AG04450 (cell line): ENCODE measurements around the gene CDK6. TPM values are rescaled to one million over a fixed set of nuclear protein-coding genes. Genes with fewer than 3 reads are reported as not detected.

Experiments
- CTCF ChIA-PET: fragments of 300-600, 350-600 bp; formaldehyde crosslinking; extraction: SDS; loops from one replicate; lab custom pipeline; 2022; ENCODE audit warnings: antibody characterized with exemption, inconsistent platforms; lab: Charles Lee
- POLR2A ChIA-PET: fragments of 350-600 bp; formaldehyde crosslinking; extraction: SDS; loops from one replicate; lab custom pipeline; 2021; ENCODE audit warnings: antibody characterized with exemption, inconsistent platforms; lab: Yijun Ruan, JAX
- DNase-seq: peaks from one replicate; pipeline ENCODE4 v3.0.0-alpha.2; 2011; ENCODE audit warnings: low read depth, low spot score
- H3K27ac ChIP-seq: one replicate; pipeline ENCODE4 v1.5.1; 2012; ENCODE audit warnings: low read depth, low read length, control low read depth
- H3K27me3 ChIP-seq: one replicate; pipeline ENCODE4 v1.6.0; 2012; ENCODE audit warnings: low read length; ENCODE audit not compliant: control insufficient read depth, insufficient read depth
- H3K4me3 ChIP-seq: 2 replicates; pipeline ENCODE4 v1.5.1; 2011; ENCODE audit warnings: mild to moderate bottlenecking, low read depth, low read length, control low read depth
- H3K9me3 ChIP-seq: 2 replicates; pipeline ENCODE4 v1.5.1; 2012; ENCODE audit warnings: low read length; ENCODE audit not compliant: control insufficient read depth, insufficient read depth
- CTCF ChIP-seq: IDR thresholded peaks from 2 replicates; pipeline ENCODE4 v1.5.1; 2011; ENCODE audit warnings: low read depth, low read length, control low read depth, inconsistent platforms
- polyA plus RNA-seq: library from polyadenylated mRNA; depleted of rRNA; stranded (reverse); fragments of >200 nt; gene quantifications from 2 replicates; pipeline ENCODE4 v1.2.3, GENCODE V29; 2011

Gene CDK6
- polyA plus RNA-seq, 1 experiment, result 40.6 TPM

DNA sequence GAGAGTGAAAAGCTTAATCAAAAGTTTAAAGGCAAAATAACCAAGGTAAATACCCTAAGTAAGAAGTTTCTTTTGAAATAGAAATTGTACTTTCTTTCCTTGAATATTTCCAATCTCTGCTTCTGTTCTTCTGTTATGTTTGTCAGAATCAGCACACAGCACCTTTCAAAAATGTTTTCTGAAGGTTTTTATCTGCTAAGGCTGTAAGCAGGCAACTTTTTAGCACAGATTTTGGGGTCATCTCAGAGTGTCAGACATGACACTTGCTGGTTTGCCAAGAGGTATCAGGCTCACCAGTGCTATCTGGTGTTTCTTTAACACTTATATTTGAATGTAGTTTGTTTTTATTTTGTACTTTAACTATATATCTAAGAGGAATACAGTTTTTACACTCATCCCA is 94.2 kb downstream of the CDK6 start:
- no peak overlapping the region for H3K4me3 ChIP-seq
- CTCF ChIA-PET, result interaction anchor here (1.0 kb wide), 1 partner anchor 25 kb away, joined by 3 read pairs; no protein-coding TSS in a partner anchor
- no peak overlapping the region for H3K27ac ChIP-seq
- TF ChIP-seq CTCF, result no peak
- POLR2A ChIA-PET, result no interaction called here
- H3K27me3 ChIP-seq, result no peaks in the 10 kb centered on the region
- no peaks in the 10 kb centered on the region for H3K9me3 ChIP-seq
- DNase-seq, result no peak

DNA sequence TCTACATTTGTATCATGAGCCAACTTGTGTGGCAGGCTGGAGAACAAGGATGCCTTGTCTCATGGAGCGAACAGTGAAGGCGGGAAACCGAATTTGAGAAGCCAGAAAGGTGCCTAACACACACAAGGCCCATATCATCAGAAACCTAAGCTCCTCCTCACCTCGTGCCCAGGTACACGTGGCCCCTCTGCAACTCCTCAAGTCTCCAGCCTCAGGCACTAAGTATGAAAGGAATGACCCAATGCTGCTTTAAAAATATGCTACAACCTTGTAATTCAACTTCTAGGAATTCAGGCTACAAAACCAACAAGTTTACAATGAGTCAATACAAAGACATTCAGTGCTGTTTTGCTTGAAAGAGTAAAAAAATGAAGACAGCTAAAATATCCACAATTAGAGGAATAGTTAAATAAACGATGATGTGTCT is 95.7 kb downstream of the CDK6 start:
- DNase-seq, result peak; percentile 71
- H3K9me3 ChIP-seq, result no peaks in the 10 kb centered on the region
- ChIA-PET CTCF (interaction anchor here (1.3 kb wide), 1 partner anchor 92 kb away, joined by 7 read pairs; no protein-coding TSS in a partner anchor), POLR2A (interaction anchor here (0.7 to 1.0 kb wide), 4 partner anchors 9 to 91 kb away, joined by 3 to 8 read pairs (median 4); no protein-coding TSS in a partner anchor)
- no peaks in the 10 kb centered on the region for H3K27me3 ChIP-seq
- H3K27ac ChIP-seq, result peak overlapping the region; percentile 87
- no peak for TF ChIP-seq CTCF
- no peak overlapping the region for H3K4me3 ChIP-seq

- ChIA-PET CTCF (no interaction called here), POLR2A (interaction anchor here (0.7 to 1.0 kb wide), 3 partner anchors 9 to 92 kb away, joined by 4 to 8 read pairs (median 4); no protein-coding TSS in a partner anchor)
- Histone ChIP-seq H3K27me3 (no peaks in the 10 kb centered on the region), H3K9me3 (no peaks in the 10 kb centered on the region), H3K4me3 (no peak overlapping the region), H3K27ac (peak overlapping the region; percentile 87)
- DNase-seq, result no peak
- no peak for TF ChIP-seq CTCF
Observed at GRCh38 chr7:92740134-92740533, 96.2 kb downstream of the CDK6 start.

- no peaks in the 10 kb centered on the region for H3K27me3 ChIP-seq
- CTCF ChIA-PET, result no interaction called here
- no peak for DNase-seq
- no peak overlapping the region for H3K4me3 ChIP-seq
- H3K27ac ChIP-seq, result no peak overlapping the region
- TF ChIP-seq CTCF, result no peak
- POLR2A ChIA-PET, result no interaction called here
- no peaks in the 10 kb centered on the region for H3K9me3 ChIP-seq
Observed at GRCh38 chr7:92739091-92739490, 97.3 kb downstream of the CDK6 start.

GRCh38 chr7:92737706-92738105 is 98.7 kb downstream of the CDK6 start:
- CTCF ChIA-PET, result no interaction called here
- POLR2A ChIA-PET, result no interaction called here
- no peaks in the 10 kb centered on the region for H3K9me3 ChIP-seq
- H3K27ac ChIP-seq, result no peak overlapping the region
- DNase-seq, result no peak
- no peak overlapping the region for H3K4me3 ChIP-seq
- no peak for TF ChIP-seq CTCF
- H3K27me3 ChIP-seq, result no peaks in the 10 kb centered on the region
